CD14-positive monocyte (primary cell): ENCODE data around the gene KRT1. TPM values are rescaled to one million over a fixed set of nuclear protein-coding genes. Genes with fewer than 3 reads are reported as not detected.

Experiments used
- DNase-seq, 3 donors: peaks; one replicate each; pipeline ENCODE4 v3.0.0-alpha.2; 2011 to 2022
- H2AFZ ChIP-seq: 2 replicates; pipeline ENCODE4 v1.6.0; 2012; ENCODE audit warnings: mild to moderate bottlenecking, low read depth, low read length, inconsistent platforms; ENCODE audit not compliant: insufficient read depth, poor library complexity, severe bottlenecking
- H3K27ac ChIP-seq, 2 donors: 1 replicate in 1 of 2; 2 replicates in 1 of 2; pipeline ENCODE4 v1.5.1; 2012 to 2013; ENCODE audit warnings: low read length in 2 of 2, control low read depth in 1 of 2, inconsistent platforms in 1 of 2, low read depth in 1 of 2, mild to moderate bottlenecking in 1 of 2
- H3K27me3 ChIP-seq, 2 donors: one replicate each; pipeline versions ENCODE4 v1.6.0 to v1.6.1; 2011 to 2013; ENCODE audit warnings: low read length in 2 of 2; ENCODE audit not compliant: control insufficient read depth in 2 of 2, insufficient read depth in 2 of 2
- H3K36me3 ChIP-seq, 2 donors: replicated peaks in 1 of 2; 1 replicate in 1 of 2; 2 replicates in 1 of 2; pipeline versions ENCODE4 v1.5.1 to v1.6.1; 2012 to 2013; ENCODE audit warnings: low read length in 2 of 2, control low read depth in 1 of 2, inconsistent platforms in 1 of 2, mild to moderate bottlenecking in 1 of 2; ENCODE audit not compliant: insufficient read depth in 2 of 2, control insufficient read depth in 1 of 2
- H3K4me1 ChIP-seq, 2 donors: 1 replicate in 1 of 2; 2 replicates in 1 of 2; pipeline versions ENCODE4 v1.5.1 to v1.6.1; 2012 to 2013; ENCODE audit warnings: low read length in 2 of 2, control low read depth in 1 of 2, inconsistent platforms in 1 of 2, mild to moderate bottlenecking in 1 of 2, moderate library complexity in 1 of 2; ENCODE audit not compliant: insufficient read depth in 2 of 2, control insufficient read depth in 1 of 2
- H3K4me2 ChIP-seq: replicated peaks from 2 replicates; pipeline ENCODE3; 2012; ENCODE audit warnings: low read length, moderate library complexity, mild to moderate bottlenecking; ENCODE audit not compliant: poor library complexity, severe bottlenecking; ENCODE audit errors: extremely low read depth
- H3K4me3 ChIP-seq, 3 experiments: fragments of 200-600 bp in 1 of 3; sonication (generic) in 1 of 3; replicated peaks in 1 of 3; 1 replicate in 2 of 3; 2 replicates in 1 of 3; pipeline ENCODE4 v1.5.1; 2011 to 2013; ENCODE audit warnings: low read length in 3 of 3, mild to moderate bottlenecking in 3 of 3, control low read depth in 2 of 3, low read depth in 2 of 3, inconsistent platforms in 1 of 3, moderate library complexity in 1 of 3
- H3K79me2 ChIP-seq: 2 replicates; pipeline ENCODE4 v1.6.0; 2012; ENCODE audit warnings: mild to moderate bottlenecking, control low read depth, inconsistent platforms, low read length, moderate library complexity; ENCODE audit not compliant: insufficient read depth
- H3K9ac ChIP-seq: 2 replicates; pipeline ENCODE4 v1.6.0; 2017; ENCODE audit warnings: low read length, mild to moderate bottlenecking; ENCODE audit not compliant: insufficient read depth, poor library complexity, severe bottlenecking
- H3K9me3 ChIP-seq, 2 donors: replicated peaks in 1 of 2; 1 replicate in 1 of 2; 2 replicates in 1 of 2; pipeline versions ENCODE4 v1.5.1 to v1.6.1; 2012 to 2013; ENCODE audit warnings: low read length in 2 of 2, control low read depth in 1 of 2; ENCODE audit not compliant: control insufficient read depth in 1 of 2, insufficient read depth in 1 of 2
- H4K20me1 ChIP-seq: 2 replicates; pipeline ENCODE4 v1.6.0; 2012; ENCODE audit warnings: mild to moderate bottlenecking, low read length, control low read depth, moderate library complexity; ENCODE audit not compliant: insufficient read depth
- H3K27ac Mint-ChIP-seq, 7 donors: one replicate each; pipeline ENCODE4 v1.8.0; 2020; ENCODE audit warnings: mild to moderate bottlenecking in 7 of 7, mixed read lengths in 7 of 7, moderate library complexity in 6 of 7, inconsistent platforms in 2 of 7
- H3K27me3 Mint-ChIP-seq, 3 donors: one replicate each; pipeline ENCODE4 v1.8.0; 2021 to 2022; ENCODE audit warnings: low read depth in 3 of 3, mild to moderate bottlenecking in 3 of 3, mixed read lengths in 3 of 3, moderate library complexity in 3 of 3, inconsistent platforms in 1 of 3
- H3K36me3 Mint-ChIP-seq, 2 donors: one replicate each; pipeline ENCODE4 v1.8.0; 2020; ENCODE audit warnings: mixed read lengths in 2 of 2, inconsistent platforms in 1 of 2, mild to moderate bottlenecking in 1 of 2
- H3K4me1 Mint-ChIP-seq: one replicate; pipeline ENCODE4 v1.8.0; 2020; ENCODE audit warnings: mild to moderate bottlenecking, mixed read lengths
- H3K4me3 Mint-ChIP-seq, 2 donors: one replicate each; pipeline ENCODE4 v1.8.0; 2020; ENCODE audit warnings: mild to moderate bottlenecking in 2 of 2, mixed read lengths in 2 of 2, moderate library complexity in 1 of 2
- H3K9me3 Mint-ChIP-seq, 7 donors: one replicate each; pipeline ENCODE4 v1.8.0; 2020 to 2022; ENCODE audit warnings: mixed read lengths in 7 of 7, mild to moderate bottlenecking in 6 of 7, moderate library complexity in 6 of 7, inconsistent platforms in 2 of 7
- WGBS: methylation state at CpG from one replicate; pipeline ENCODE4 v1.1.5; 2013; ENCODE audit warnings: missing lambda C conversion rate; ENCODE audit not compliant: insufficient coverage; 5-methylcytosine and 5-hydroxymethylcytosine counted together
- intact Hi-C, 2 donors: fragments of 100-400 bp; cut with micrococcal nuclease; formaldehyde crosslinking; loops; one replicate each; pipeline versions ENCODE4 v1.15.0 to v1.15.1; 2023
- polyA plus RNA-seq, 3 donors: library from polyadenylated mRNA; depleted of rRNA in 1 of 3; unstranded in 2 of 3; stranded (reverse) in 1 of 3; fragments of 300-500 nt in 2 of 3; fragments of >200 nt in 1 of 3; fragmentation: Illumina TruSeq in 2 of 3; gene quantifications; 1 replicate in 2 of 3; 2 replicates in 1 of 3; pipeline ENCODE4 v1.2.3, GENCODE V29; 2012 to 2021
- TF ChIP-seq, protein P1 (sequence below): fragments of 200-600 bp; IDR thresholded peaks from one replicate; pipeline ENCODE4 v1.8.0; 2022; ENCODE audit warnings: antibody characterized with exemption, mild to moderate bottlenecking

The KRT1 gene
- polyA plus RNA-seq, 3 donors, result not detected

DNA sequence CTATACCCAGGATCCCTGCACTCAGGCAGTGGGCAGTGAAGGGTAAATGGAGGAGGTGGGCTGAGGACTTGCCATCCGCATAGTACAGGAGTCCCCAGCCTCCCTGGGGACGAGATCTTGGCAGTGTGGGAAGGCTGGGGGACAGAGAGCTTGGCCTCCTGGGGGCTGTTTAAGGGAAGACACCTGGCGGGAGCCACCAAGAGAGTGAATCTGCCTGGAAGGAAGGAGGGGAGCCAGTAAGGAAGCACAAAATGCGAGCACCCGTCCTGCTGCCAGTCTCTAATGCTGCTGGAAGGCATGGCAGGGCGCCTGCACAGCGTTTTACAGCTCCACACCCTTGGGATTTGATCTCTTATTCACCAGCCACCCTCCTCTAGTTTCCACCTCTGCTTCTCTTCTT lies 20.8 kb downstream of the KRT1 start:
- H3K4me2 ChIP-seq, result no peak overlapping the region
- 84% methylated on average over 5 of the region's 7 CpGs for WGBS
- H3K9ac ChIP-seq, result no peak overlapping the region
- H3K79me2 ChIP-seq, result no peaks in the 10 kb centered on the region
- no peaks in the 10 kb centered on the region for H3K27me3 ChIP-seq
- H2AFZ ChIP-seq, result no peak overlapping the region
- no peaks in the 10 kb centered on the region for H3K4me1 Mint-ChIP-seq
- no peaks in the 10 kb centered on the region for H3K9me3 ChIP-seq
- intact Hi-C loops, result no loop called here
- no peaks in the 10 kb centered on the region for H3K36me3 Mint-ChIP-seq
- TF ChIP-seq, protein P1, sequence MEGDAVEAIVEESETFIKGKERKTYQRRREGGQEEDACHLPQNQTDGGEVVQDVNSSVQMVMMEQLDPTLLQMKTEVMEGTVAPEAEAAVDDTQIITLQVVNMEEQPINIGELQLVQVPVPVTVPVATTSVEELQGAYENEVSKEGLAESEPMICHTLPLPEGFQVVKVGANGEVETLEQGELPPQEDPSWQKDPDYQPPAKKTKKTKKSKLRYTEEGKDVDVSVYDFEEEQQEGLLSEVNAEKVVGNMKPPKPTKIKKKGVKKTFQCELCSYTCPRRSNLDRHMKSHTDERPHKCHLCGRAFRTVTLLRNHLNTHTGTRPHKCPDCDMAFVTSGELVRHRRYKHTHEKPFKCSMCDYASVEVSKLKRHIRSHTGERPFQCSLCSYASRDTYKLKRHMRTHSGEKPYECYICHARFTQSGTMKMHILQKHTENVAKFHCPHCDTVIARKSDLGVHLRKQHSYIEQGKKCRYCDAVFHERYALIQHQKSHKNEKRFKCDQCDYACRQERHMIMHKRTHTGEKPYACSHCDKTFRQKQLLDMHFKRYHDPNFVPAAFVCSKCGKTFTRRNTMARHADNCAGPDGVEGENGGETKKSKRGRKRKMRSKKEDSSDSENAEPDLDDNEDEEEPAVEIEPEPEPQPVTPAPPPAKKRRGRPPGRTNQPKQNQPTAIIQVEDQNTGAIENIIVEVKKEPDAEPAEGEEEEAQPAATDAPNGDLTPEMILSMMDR, result no peak
- no peak overlapping the region for H3K27ac ChIP-seq
- H4K20me1 ChIP-seq, result no peaks in the 10 kb centered on the region
- H3K27ac Mint-ChIP-seq, result no peak overlapping the region
- no peak for DNase-seq
- H3K9me3 Mint-ChIP-seq, result peaks cover 0 to 2% (median 0%) of the 10 kb centered on the region in 7 donors
- peaks cover 0 to 8% (median 2%) of the 10 kb centered on the region in 3 donors for H3K27me3 Mint-ChIP-seq
- H3K4me3 ChIP-seq, result no peak overlapping the region
- H3K4me3 Mint-ChIP-seq, result no peak overlapping the region
- H3K4me1 ChIP-seq, result no peaks in the 10 kb centered on the region
- H3K36me3 ChIP-seq, result no peaks in the 10 kb centered on the region

DNA sequence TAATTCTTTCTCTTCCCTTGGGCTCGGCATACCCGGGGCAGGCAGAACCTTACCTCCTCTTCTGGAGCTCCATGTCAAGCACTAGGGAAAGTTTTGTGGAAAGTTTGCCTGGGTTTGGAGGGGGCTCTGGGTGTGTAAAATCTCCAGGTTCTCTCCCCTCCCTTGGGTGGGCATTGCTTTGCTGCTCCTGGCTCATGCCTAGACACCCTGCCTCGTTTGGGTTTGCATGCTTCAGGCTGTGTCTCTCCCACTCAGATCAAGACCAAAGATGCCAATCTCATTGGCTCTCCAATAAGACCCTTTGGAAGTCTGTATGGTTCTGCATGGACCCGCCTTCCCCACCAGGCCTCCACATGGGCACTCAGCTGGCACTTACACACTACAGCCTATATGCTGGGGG lies 22.0 kb downstream of the KRT1 start:
- Histone ChIP-seq H3K9me3 (no peaks in the 10 kb centered on the region), H3K4me3 (no peak overlapping the region), H3K4me2 (no peak overlapping the region), H3K9ac (no peak overlapping the region), H3K36me3 (no peaks in the 10 kb centered on the region), H3K4me1 (no peaks in the 10 kb centered on the region), H2AFZ (no peak overlapping the region), H4K20me1 (no peaks in the 10 kb centered on the region), H3K27me3 (no peaks in the 10 kb centered on the region), H3K79me2 (no peaks in the 10 kb centered on the region), H3K27ac (no peak overlapping the region)
- no peak for DNase-seq
- no peak overlapping the region for H3K27ac Mint-ChIP-seq
- TF ChIP-seq, protein P1, result no peak
- 100% methylated on average over 2 of the region's 4 CpGs for WGBS
- H3K4me3 Mint-ChIP-seq, result no peak overlapping the region
- H3K9me3 Mint-ChIP-seq, result peaks cover 0 to 2% (median 0%) of the 10 kb centered on the region in 7 donors
- H3K27me3 Mint-ChIP-seq, result peaks cover 0 to 6% (median 0%) of the 10 kb centered on the region in 3 donors
- intact Hi-C loops, result no loop called here
- H3K4me1 Mint-ChIP-seq, result no peaks in the 10 kb centered on the region
- no peaks in the 10 kb centered on the region for H3K36me3 Mint-ChIP-seq
